ENCODE results near the gene FRMPD2.

Gene FRMPD2

GRCh38 chr10:48248462-48248861 lies 26.0 kb downstream of the FRMPD2 start:
- Histone ChIP-seq H2BK120ac (ENCODE audit: low read depth, low read length) (no peak overlapping the region), H3K4me1 (ENCODE audit: control insufficient read depth, insufficient read depth, low read depth, low read length) (peaks cover 16% of the 10 kb centered on the region), H3K4me2 (ENCODE audit: low read length, poor library complexity, severe bottlenecking) (no peak overlapping the region), H3K4ac (ENCODE audit: low read depth in 1 of 2, low read length in 2 of 2) (no peak overlapping the region), H3K9me3 (ENCODE audit: control insufficient read depth, low read length) (no peaks in the 10 kb centered on the region), H3K27ac (ENCODE audit: low read length, poor library complexity, severe bottlenecking) (no peak overlapping the region), H3K18ac (ENCODE audit: low read depth in 1 of 2, low read length in 2 of 2) (no peak overlapping the region), H3K14ac (ENCODE audit: low read length in 2 of 2) (no peak overlapping the region), H4K91ac (ENCODE audit: low read length) (no peak overlapping the region), H2BK5ac (ENCODE audit: low read depth, low read length, poor library complexity, severe bottlenecking) (no peak overlapping the region), H4K8ac (ENCODE audit: low read length) (no peak overlapping the region), H3K36me3 (ENCODE audit: control insufficient read depth in 1 of 2, insufficient read depth in 2 of 2, low read depth in 1 of 2, low read length in 2 of 2) (no peaks in the 10 kb centered on the region), H3K79me1 (replicated peaks; ENCODE audit: low read length, poor library complexity, severe bottlenecking) (no peaks in the 10 kb centered on the region), H2AFZ (ENCODE audit: low read depth, low read length) (no peak overlapping the region), H2BK12ac (ENCODE audit: low read length in 2 of 2) (no peak overlapping the region), H3K27me3 (ENCODE audit: control insufficient read depth in 1 of 2, insufficient read depth in 1 of 2, low read length in 2 of 2) (peaks cover 21 to 47% of the 10 kb centered on the region in 2 experiments), H3K23ac (ENCODE audit: low read length in 2 of 2) (no peak overlapping the region), H2BK15ac (ENCODE audit: low read depth, poor library complexity, severe bottlenecking) (no peak overlapping the region), H3K4me3 (ENCODE audit: insufficient read depth in 1 of 2, low read depth in 1 of 2, low read length in 2 of 2) (no peak overlapping the region), H3K9ac (ENCODE audit: low read length) (no peak overlapping the region), H2AK5ac (ENCODE audit: low read length, severe bottlenecking) (no peak overlapping the region)
- 71% methylated on average over 2 of the region's 2 CpGs for WGBS
- no peak for DNase-seq

- WGBS, result 65% methylated on average over 2 of the region's 2 CpGs
- Histone ChIP-seq H3K4me2 (ENCODE audit: low read length, poor library complexity, severe bottlenecking) (no peak overlapping the region), H2BK15ac (ENCODE audit: low read depth, poor library complexity, severe bottlenecking) (no peak overlapping the region), H3K4me1 (ENCODE audit: control insufficient read depth, insufficient read depth, low read depth, low read length) (peaks cover 16% of the 10 kb centered on the region), H3K79me1 (replicated peaks; ENCODE audit: low read length, poor library complexity, severe bottlenecking) (no peaks in the 10 kb centered on the region), H2AFZ (ENCODE audit: low read depth, low read length) (no peak overlapping the region), H2AK5ac (ENCODE audit: low read length, severe bottlenecking) (no peak overlapping the region), H2BK120ac (ENCODE audit: low read depth, low read length) (no peak overlapping the region), H3K27me3 (ENCODE audit: control insufficient read depth in 1 of 2, insufficient read depth in 1 of 2, low read length in 2 of 2) (peaks cover 28 to 55% of the 10 kb centered on the region in 2 experiments), H3K4me3 (ENCODE audit: insufficient read depth in 1 of 2, low read depth in 1 of 2, low read length in 2 of 2) (no peak overlapping the region), H3K9ac (ENCODE audit: low read length) (no peak overlapping the region), H3K9me3 (ENCODE audit: control insufficient read depth, low read length) (no peaks in the 10 kb centered on the region), H4K8ac (ENCODE audit: low read length) (no peak overlapping the region), H3K14ac (ENCODE audit: low read length in 2 of 2) (no peak overlapping the region), H2BK5ac (ENCODE audit: low read depth, low read length, poor library complexity, severe bottlenecking) (no peak overlapping the region), H3K18ac (ENCODE audit: low read depth in 1 of 2, low read length in 2 of 2) (no peak overlapping the region), H4K91ac (ENCODE audit: low read length) (no peak overlapping the region), H3K36me3 (ENCODE audit: control insufficient read depth in 1 of 2, insufficient read depth in 2 of 2, low read depth in 1 of 2, low read length in 2 of 2) (no peaks in the 10 kb centered on the region), H2BK12ac (ENCODE audit: low read length in 2 of 2) (no peak overlapping the region), H3K27ac (ENCODE audit: low read length, poor library complexity, severe bottlenecking) (no peak overlapping the region), H3K4ac (ENCODE audit: low read depth in 1 of 2, low read length in 2 of 2) (no peak overlapping the region), H3K23ac (ENCODE audit: low read length in 2 of 2) (no peak overlapping the region)
- DNase-seq, result no peak
These were observed 26.8 kb downstream of the FRMPD2 start for GRCh38 chr10:48247680-48248079.

GRCh38 chr10:48246501-48246900 lies 28.0 kb downstream of the FRMPD2 start:
- Histone ChIP-seq H3K23ac (ENCODE audit: low read length in 2 of 2) (no peak overlapping the region), H2BK12ac (ENCODE audit: low read length in 2 of 2) (no peak overlapping the region), H3K18ac (ENCODE audit: low read depth in 1 of 2, low read length in 2 of 2) (no peak overlapping the region), H4K8ac (ENCODE audit: low read length) (no peak overlapping the region), H2BK5ac (ENCODE audit: low read depth, low read length, poor library complexity, severe bottlenecking) (no peak overlapping the region), H3K4me2 (ENCODE audit: low read length, poor library complexity, severe bottlenecking) (no peak overlapping the region), H2AK5ac (ENCODE audit: low read length, severe bottlenecking) (no peak overlapping the region), H3K9ac (ENCODE audit: low read length) (no peak overlapping the region), H3K4me3 (ENCODE audit: insufficient read depth in 1 of 2, low read depth in 1 of 2, low read length in 2 of 2) (no peak overlapping the region), H3K79me1 (replicated peaks; ENCODE audit: low read length, poor library complexity, severe bottlenecking) (no peaks in the 10 kb centered on the region), H3K14ac (ENCODE audit: low read length in 2 of 2) (no peak overlapping the region), H3K36me3 (ENCODE audit: control insufficient read depth in 1 of 2, insufficient read depth in 2 of 2, low read depth in 1 of 2, low read length in 2 of 2) (no peaks in the 10 kb centered on the region), H3K4ac (ENCODE audit: low read depth in 1 of 2, low read length in 2 of 2) (no peak overlapping the region), H4K91ac (ENCODE audit: low read length) (no peak overlapping the region), H3K4me1 (ENCODE audit: control insufficient read depth, insufficient read depth, low read depth, low read length) (peaks cover 9% of the 10 kb centered on the region), H3K27ac (ENCODE audit: low read length, poor library complexity, severe bottlenecking) (no peak overlapping the region), H2AFZ (ENCODE audit: low read depth, low read length) (no peak overlapping the region), H3K9me3 (ENCODE audit: control insufficient read depth, low read length) (no peaks in the 10 kb centered on the region), H2BK120ac (ENCODE audit: low read depth, low read length) (no peak overlapping the region), H3K27me3 (ENCODE audit: control insufficient read depth in 1 of 2, insufficient read depth in 1 of 2, low read length in 2 of 2) (peaks cover 33 to 65% of the 10 kb centered on the region in 2 experiments), H2BK15ac (ENCODE audit: low read depth, poor library complexity, severe bottlenecking) (no peak overlapping the region)
- WGBS, result 0% methylated on average over 1 of the region's 1 CpG
- no peak for DNase-seq

GRCh38 chr10:48245977-48246376 lies 28.5 kb downstream of the FRMPD2 start:
- H3K27ac ChIP-seq (ENCODE audit: low read length, poor library complexity, severe bottlenecking), result no peak overlapping the region
- H2BK12ac ChIP-seq (ENCODE audit: low read length in 2 of 2), result no peak overlapping the region
- 74% methylated on average over 3 of the region's 3 CpGs for WGBS
- no peak overlapping the region for H3K9ac ChIP-seq (ENCODE audit: low read length)
- no peak overlapping the region for H2AK5ac ChIP-seq (ENCODE audit: low read length, severe bottlenecking)
- no peak overlapping the region for H3K4me3 ChIP-seq (ENCODE audit: insufficient read depth in 1 of 2, low read depth in 1 of 2, low read length in 2 of 2)
- H3K9me3 ChIP-seq (ENCODE audit: control insufficient read depth, low read length), result no peaks in the 10 kb centered on the region
- no peak overlapping the region for H3K4me2 ChIP-seq (ENCODE audit: low read length, poor library complexity, severe bottlenecking)
- DNase-seq, result no peak
- H3K18ac ChIP-seq (ENCODE audit: low read depth in 1 of 2, low read length in 2 of 2), result no peak overlapping the region
- no peaks in the 10 kb centered on the region for H3K36me3 ChIP-seq (ENCODE audit: control insufficient read depth in 1 of 2, insufficient read depth in 2 of 2, low read depth in 1 of 2, low read length in 2 of 2)
- H3K14ac ChIP-seq (ENCODE audit: low read length in 2 of 2), result no peak overlapping the region
- H4K8ac ChIP-seq (ENCODE audit: low read length), result no peak overlapping the region
- H3K79me1 ChIP-seq (replicated peaks; ENCODE audit: low read length, poor library complexity, severe bottlenecking), result no peaks in the 10 kb centered on the region
- no peak overlapping the region for H2BK15ac ChIP-seq (ENCODE audit: low read depth, poor library complexity, severe bottlenecking)
- no peak overlapping the region for H2BK120ac ChIP-seq (ENCODE audit: low read depth, low read length)
- peaks cover 5% of the 10 kb centered on the region for H3K4me1 ChIP-seq (ENCODE audit: control insufficient read depth, insufficient read depth, low read depth, low read length)
- peaks cover 38 to 70% of the 10 kb centered on the region in 2 experiments for H3K27me3 ChIP-seq (ENCODE audit: control insufficient read depth in 1 of 2, insufficient read depth in 1 of 2, low read length in 2 of 2)
- no peak overlapping the region for H2AFZ ChIP-seq (ENCODE audit: low read depth, low read length)
- no peak overlapping the region for H3K23ac ChIP-seq (ENCODE audit: low read length in 2 of 2)
- H4K91ac ChIP-seq (ENCODE audit: low read length), result no peak overlapping the region
- no peak overlapping the region for H2BK5ac ChIP-seq (ENCODE audit: low read depth, low read length, poor library complexity, severe bottlenecking)
- H3K4ac ChIP-seq (ENCODE audit: low read depth in 1 of 2, low read length in 2 of 2), result no peak overlapping the region
